ENCODE measurements around the gene LSM3. TPM values are rescaled to one million over a fixed set of nuclear protein-coding genes. Genes with fewer than 3 reads are reported as not detected.

Gene LSM3
- total RNA-seq, 2 experiments from 2014 or later, result 24.0 to 25.4 TPM

- ChIA-PET CTCF (interaction anchor here (0.6 kb wide), 1 partner anchor 133 kb away, joined by 3 read pairs; no protein-coding TSS in a partner anchor), POLR2A (no interaction called here)
Measured at GRCh38 chr3:14181253-14181652, 2.6 kb downstream of the LSM3 start.

- ChIA-PET POLR2A (no interaction called here), CTCF (no interaction called here)
Measured at GRCh38 chr3:14183015-14183577, 4.5 kb downstream of the LSM3 start.

- POLR2A ChIA-PET, result no interaction called here
- CTCF ChIA-PET, result no interaction called here
Measured at GRCh38 chr3:14186854-14187458, 8.3 kb downstream of the LSM3 start.

- CTCF ChIA-PET, result interaction anchor here (1.9 kb wide), 1 partner anchor 15 kb away, joined by 4 read pairs; no protein-coding TSS in a partner anchor
- POLR2A ChIA-PET, result interaction anchor here (1.1 kb wide), 1 partner anchor 10 kb away, joined by 4 read pairs; the partner anchor contains the start of genes LSM3 and XPC
Measured at GRCh38 chr3:14188041-14188754, 9.6 kb downstream of the LSM3 start.

- CTCF ChIA-PET, result no interaction called here
- POLR2A ChIA-PET, result no interaction called here
Measured at GRCh38 chr3:14194865-14195264, 16.2 kb downstream of the LSM3 start.

- CTCF ChIA-PET, result no interaction called here
- POLR2A ChIA-PET, result interaction anchor here (0.6 kb wide), 1 partner anchor 20 kb away, joined by 3 read pairs; no protein-coding TSS in a partner anchor
Measured at GRCh38 chr3:14199641-14200040, 21.0 kb downstream of the LSM3 start.

GRCh38 chr3:14200276-14200675 is 21.7 kb downstream of the LSM3 start:
- ChIA-PET CTCF (no interaction called here), POLR2A (interaction anchor here (0.6 kb wide), 2 partner anchors 21 to 180 kb away, joined by 3 to 6 read pairs; no protein-coding TSS in a partner anchor)

- ChIA-PET POLR2A (interaction anchor here (0.6 kb wide), 1 partner anchor 179 kb away, joined by 6 read pairs; no protein-coding TSS in a partner anchor), CTCF (no interaction called here)
Measured at GRCh38 chr3:14200841-14201240, 22.2 kb downstream of the LSM3 start.

GRCh38 chr3:14201940-14202684 is 23.5 kb downstream of the LSM3 start:
- ChIA-PET POLR2A (no interaction called here), CTCF (interaction anchor here (0.7 kb wide), 1 partner anchor 1754 kb away, joined by 3 read pairs; no protein-coding TSS in a partner anchor)

GRCh38 chr3:14202874-14203520 is 24.4 kb downstream of the LSM3 start:
- CTCF ChIA-PET, result interaction anchor here (0.7 to 2.0 kb wide), 13 partner anchors 10 to 1753 kb away, joined by 3 to 7 read pairs (median 4); no protein-coding TSS in a partner anchor

GRCh38 chr3:14203521-14204079 is 25.0 kb downstream of the LSM3 start:
- ChIA-PET POLR2A (interaction anchor here (0.8 to 1.2 kb wide), 2 partner anchors 28 to 159 kb away, joined by 3 read pairs; no protein-coding TSS in a partner anchor), CTCF (interaction anchor here (0.7 to 2.0 kb wide), 13 partner anchors 9 to 718 kb away, joined by 3 to 7 read pairs (median 4); no protein-coding TSS in a partner anchor)

More at GRCh38 chr3:14202874-14203520, 24.4 kb downstream of the LSM3 start:
- POLR2A ChIA-PET, result interaction anchor here (0.8 to 1.2 kb wide), 2 partner anchors 29 to 160 kb away, joined by 3 read pairs; no protein-coding TSS in a partner anchor

GRCh38 chr3:14204515-14205284 is 26.1 kb downstream of the LSM3 start:
- ChIA-PET POLR2A (interaction anchor here (0.6 kb wide), 1 partner anchor 241 kb away, joined by 3 read pairs; no protein-coding TSS in a partner anchor), CTCF (interaction anchor here (1.2 to 2.0 kb wide), 5 partner anchors 8 to 717 kb away, joined by 4 to 7 read pairs (median 5); no protein-coding TSS in a partner anchor)

GRCh38 chr3:14206548-14207177 is 28.0 kb downstream of the LSM3 start:
- POLR2A ChIA-PET, result no interaction called here
- CTCF ChIA-PET, result no interaction called here

- ChIA-PET POLR2A (no interaction called here), CTCF (no interaction called here)
Measured at GRCh38 chr3:14208168-14208567, 29.6 kb downstream of the LSM3 start.

GRCh38 chr3:14208977-14209394 is 30.4 kb downstream of the LSM3 start:
- POLR2A ChIA-PET, result no interaction called here
- CTCF ChIA-PET, result no interaction called here

GRCh38 chr3:14209581-14210289 is 31.1 kb downstream of the LSM3 start:
- ChIA-PET POLR2A (no interaction called here), CTCF (interaction anchor here (0.7 kb wide), 1 partner anchor 1280 kb away, joined by 7 read pairs; no protein-coding TSS in a partner anchor)

- ChIA-PET POLR2A (no interaction called here), CTCF (interaction anchor here (0.7 kb wide), 1 partner anchor 1281 kb away, joined by 7 read pairs; no protein-coding TSS in a partner anchor)
Measured at GRCh38 chr3:14210290-14210688, 31.7 kb downstream of the LSM3 start.
